Adrenal gland (tissue), 12 donors: ENCODE results near the gene PTGER3. TPM values are rescaled to one million over a fixed set of nuclear protein-coding genes. Genes with fewer than 3 reads are reported as not detected.

Experiments
- DNase-seq, 7 donors: peaks; one replicate each; pipeline ENCODE4 v3.0.0-alpha.2; 2019 to 2020
- H3K27ac ChIP-seq, 5 donors: fragments of 200-600 bp; sonication (generic) in 4 of 5; 1 replicate in 3 of 5; 2 replicates in 2 of 5; pipeline versions ENCODE4 v1.5.1 to v1.8.0; 2016 to 2020; ENCODE audit warnings: mild to moderate bottlenecking in 1 of 5
- H3K27me3 ChIP-seq: fragments of 200-600 bp; 2 replicates; pipeline ENCODE4 v1.8.0; 2021
- H3K36me3 ChIP-seq, 2 donors: fragments of 200-600 bp; replicated peaks in 1 of 2; 1 replicate in 1 of 2; 2 replicates in 1 of 2; pipeline versions ENCODE4 v1.5.1 to v1.8.0; 2018 to 2022
- H3K4me1 ChIP-seq, 2 donors: fragments of 200-600 bp; replicated peaks in 1 of 2; 1 replicate in 1 of 2; 2 replicates in 1 of 2; pipeline versions ENCODE4 v1.5.1 to v1.8.0; 2018 to 2021
- H3K4me3 ChIP-seq, 4 donors: fragments of 200-600 bp; sonication (generic) in 3 of 4; one replicate each; pipeline ENCODE4 v1.5.1; 2016 to 2018
- H3K9me3 ChIP-seq, 3 donors: fragments of 200-600 bp; sonication (generic) in 1 of 3; replicated peaks in 1 of 3; 1 replicate in 2 of 3; 2 replicates in 1 of 3; pipeline versions ENCODE4 v1.5.1 to v1.8.0; 2016 to 2021
- CTCF ChIP-seq, 6 experiments: fragments of 450-650 bp in 4 of 6; fragments of 200-600 bp in 2 of 6; sonication (generic) in 1 of 6; IDR thresholded peaks; 1 replicate in 5 of 6; 2 replicates in 1 of 6; pipeline versions ENCODE4 v1.5.1 to v1.8.0; 2016 to 2021; ENCODE audit warnings: antibody characterized with exemption in 6 of 6, mild to moderate bottlenecking in 2 of 6, moderate library complexity in 1 of 6
- POLR2A ChIP-seq, 2 donors: fragments of 450-650 bp; IDR thresholded peaks; one replicate each; pipeline ENCODE4 v1.6.1; 2017; ENCODE audit warnings: antibody characterized with exemption in 2 of 2, mild to moderate bottlenecking in 2 of 2, moderate library complexity in 1 of 2
- WGBS, 4 donors: extraction: QIAGEN DNeasy Blood & Tissue Kit in 2 of 4; methylation state at CpG; one replicate each; pipeline versions ENCODE4 v1.1.5 to v1.1.7; 2013 to 2017; 5-methylcytosine and 5-hydroxymethylcytosine counted together
- intact Hi-C, 2 donors: fragments of 100-400 bp; cut with DNase I; formaldehyde crosslinking; loops; one replicate each; pipeline versions ENCODE4 v1.14.1 to v1.15.0; 2022 to 2023
- polyA plus RNA-seq, 3 donors: library from polyadenylated mRNA; stranded (reverse); fragments of 200-250 nt in 2 of 3; fragments of 350-450 nt in 1 of 3; fragmentation: Illumina TruSeq in 1 of 3; extraction: RNeasy Lipid Tissue Mini Kit (QIAGEN cat#74804) in 1 of 3; gene quantifications; one replicate each; pipeline ENCODE4 v1.2.3, GENCODE V29; 2013 to 2014
- total RNA-seq, 9 donors: library from RNA; depleted of rRNA in 4 of 9; stranded (reverse); fragments of >200 nt in 4 of 9; fragments of 120-200 nt in 1 of 9; fragmentation: NEBNext Ultra II Directional in 1 of 9; extraction: Animal tissue kit (Norgen Biotek cat#: 25700) in 1 of 9; gene quantifications; one replicate each; pipeline versions ENCODE4 v1.1.0 to v1.2.4, GENCODE V29; 2013 to 2023
- donor health status: healthy with polysubstance abuse.
- donor health status: Bipolar disorder and iron deficiency.
- donor health status: DM: yes; HTN: yes; CAD: no.
- donor health status: DM: no; HTN: no; CAD: no.
- donor health status: DM: no; HTN: no; CAD: no.
- donor health status: DM: yes; HTN: yes; CAD: no.

The PTGER3 gene
- total and polyA plus RNA-seq, 12 donors, result 1.1 to 31.4 (median 10.6) TPM

DNA sequence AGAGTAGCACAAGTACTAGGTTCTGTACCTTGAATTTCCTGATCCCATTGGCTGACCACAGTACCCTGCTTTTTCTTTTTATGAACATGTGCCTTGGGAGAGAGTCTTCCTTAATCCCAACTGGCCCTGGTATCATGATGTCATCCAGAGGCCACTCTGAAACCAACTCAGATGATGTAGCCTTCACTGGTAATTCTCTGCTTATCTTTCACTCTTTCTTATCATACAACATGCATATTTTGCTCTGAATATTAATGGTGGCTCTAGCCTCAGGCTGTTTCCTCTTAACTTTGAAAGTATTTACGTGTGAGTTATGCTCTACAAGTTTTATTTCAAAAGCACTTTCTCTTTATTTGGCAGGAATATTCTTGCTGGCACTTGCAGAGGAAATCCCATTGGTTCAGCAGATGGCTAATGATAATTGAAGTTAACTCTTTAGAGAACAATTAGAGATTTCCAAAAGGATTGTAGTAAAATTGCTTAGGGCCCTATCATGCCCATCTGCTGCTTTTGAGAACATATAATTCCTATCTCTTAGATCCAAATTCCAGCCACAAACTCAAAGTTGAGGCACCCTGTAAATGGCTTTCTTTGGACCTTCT lies 86.1 kb downstream of the PTGER3 start:
- Histone ChIP-seq H3K27ac (no peak overlapping the region), H3K9me3 (no peaks in the 10 kb centered on the region), H3K36me3 (no peaks in the 10 kb centered on the region), H3K27me3 (no peaks in the 10 kb centered on the region), H3K4me3 (no peak overlapping the region), H3K4me1 (no peaks in the 10 kb centered on the region)
- 42 to 67% (median 55%) methylated on average over 1 of the region's 1 CpG for WGBS, 4 donors
- TF ChIP-seq CTCF (IDR thresholded peaks at IDR 0.05), result no peak
- no peak for TF ChIP-seq POLR2A (IDR thresholded peaks at IDR 0.05)
- no peak for DNase-seq
- intact Hi-C loops, result no loop called here

DNA sequence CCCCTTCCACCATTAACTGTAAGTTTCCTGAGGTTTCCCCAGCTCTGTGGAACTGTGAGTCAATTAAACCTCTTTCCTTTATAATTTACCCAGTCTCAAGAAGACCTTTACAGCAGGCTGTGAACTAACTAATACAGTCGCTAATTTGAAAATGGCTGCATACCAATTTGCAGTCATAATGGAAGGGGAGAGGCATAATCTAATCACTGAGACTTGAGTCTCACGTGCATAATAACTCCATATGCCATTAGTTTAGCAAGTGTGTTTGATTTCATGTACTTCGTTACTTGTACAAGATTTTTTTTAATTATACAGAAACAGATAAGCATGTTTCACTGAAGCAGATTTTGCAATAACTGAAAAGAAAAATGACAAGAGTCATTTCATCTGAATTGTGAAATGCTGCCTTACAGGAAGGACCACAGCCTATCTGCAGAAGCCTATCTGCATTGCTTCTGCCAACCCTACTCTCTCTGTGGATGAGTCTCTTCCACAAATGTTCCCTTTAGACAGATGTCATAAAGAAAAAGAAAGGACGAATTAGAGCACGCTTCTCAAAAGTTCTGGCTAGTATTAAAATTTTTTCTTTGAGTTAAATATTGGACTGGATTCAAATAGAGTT lies 99.1 kb downstream of the PTGER3 start:
- Histone ChIP-seq H3K4me1 (peaks cover 0 to 5% of the 10 kb centered on the region in 2 donors), H3K36me3 (no peaks in the 10 kb centered on the region), H3K4me3 (no peak overlapping the region), H3K9me3 (no peaks in the 10 kb centered on the region), H3K27ac (no peak overlapping the region), H3K27me3 (no peaks in the 10 kb centered on the region)
- 58 to 71% (median 68%) methylated on average over 5 of the region's 5 CpGs for WGBS, 4 donors
- no peak for TF ChIP-seq POLR2A (IDR thresholded peaks at IDR 0.05)
- no peak for TF ChIP-seq CTCF (IDR thresholded peaks at IDR 0.05)
- DNase-seq, result peak in 2 of 7 donors; percentile 27
- intact Hi-C loops, result no loop called here

DNA sequence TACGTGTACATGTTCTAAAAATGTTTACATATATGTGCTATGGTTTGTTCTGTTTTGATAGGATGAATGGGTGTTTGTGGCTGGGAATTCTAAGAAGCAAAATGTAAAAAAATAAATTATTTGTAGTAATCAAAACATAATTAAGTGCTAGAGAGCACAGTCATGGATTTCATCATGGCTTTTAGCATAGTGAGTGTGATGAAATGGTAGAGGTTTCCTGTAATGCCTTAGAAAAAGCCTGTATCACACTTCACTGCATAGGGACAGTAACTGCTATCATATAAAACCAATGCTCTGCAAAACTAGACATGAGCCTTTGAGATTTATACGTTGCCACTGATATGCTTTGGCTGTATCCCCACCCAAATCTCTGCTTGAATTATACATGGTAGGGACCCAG lies 99.8 kb downstream of the PTGER3 start:
- H3K4me1 ChIP-seq, result peaks cover 0 to 5% of the 10 kb centered on the region in 2 donors
- H3K27ac ChIP-seq, result no peak overlapping the region
- TF ChIP-seq CTCF (IDR thresholded peaks at IDR 0.05) (no peak), POLR2A (IDR thresholded peaks at IDR 0.05) (no peak)
- intact Hi-C loops, result no loop called here
- DNase-seq, result no peak
- H3K4me3 ChIP-seq, result no peak overlapping the region
- no peaks in the 10 kb centered on the region for H3K9me3 ChIP-seq
- no peaks in the 10 kb centered on the region for H3K27me3 ChIP-seq
- no peaks in the 10 kb centered on the region for H3K36me3 ChIP-seq
- 78 to 86% (median 81%) methylated on average over 2 of the region's 2 CpGs for WGBS, 4 donors

- no peak overlapping the region for H3K27ac ChIP-seq
- TF ChIP-seq CTCF (IDR thresholded peaks at IDR 0.05), result no peak
- no peak for TF ChIP-seq POLR2A (IDR thresholded peaks at IDR 0.05)
Measured at GRCh38 chr1:70945676-70946075, 101.9 kb downstream of the PTGER3 start.

More at GRCh38 chr1:70945676-70946075, 101.9 kb downstream of the PTGER3 start:
- no peaks in the 10 kb centered on the region for H3K9me3 ChIP-seq
- no peaks in the 10 kb centered on the region for H3K36me3 ChIP-seq
- no peak for DNase-seq
- peaks cover 0 to 5% of the 10 kb centered on the region in 2 donors for H3K4me1 ChIP-seq
- no peaks in the 10 kb centered on the region for H3K27me3 ChIP-seq
- 91 to 97% (median 94%) methylated on average over 2 of the region's 2 CpGs for WGBS, 4 donors
- no peak overlapping the region for H3K4me3 ChIP-seq
- intact Hi-C loops, result no loop called here
